Activated CD8-positive, alpha-beta memory T cell treated with anti-CD3 and anti-CD28 coated beads, Interleukin-2, amount 10 ng/mL, durations not matched to agents 7 days and 5 days (primary cell): Measurements from ENCODE around the gene S1PR3. TPM values are rescaled to one million over a fixed set of nuclear protein-coding genes. Genes with fewer than 3 reads are reported as not detected.

Experiments
- ATAC-seq: fragments of 150-1000 bp; cut with Tn5 transposase; one replicate; pipeline ENCODE4 v1.10.0; 2021; ENCODE audit warnings: moderate library complexity
- CTCF ChIA-PET: fragments of 350-600 bp; sonication (Branson Sonifier 250); formaldehyde crosslinking; loops from one replicate; lab custom pipeline; 2021; ENCODE audit warnings: antibody characterized with exemption; lab: Charles Lee
- DNase-seq: peaks from one replicate; pipeline ENCODE4 v3.0.0-alpha.2; 2020
- H3K27ac Mint-ChIP-seq: one replicate; pipeline ENCODE4 v1.8.0; 2021; ENCODE audit warnings: mild to moderate bottlenecking, mixed read lengths
- H3K27me3 Mint-ChIP-seq: one replicate; pipeline ENCODE4 v1.8.0; 2021; ENCODE audit warnings: mixed read lengths
- H3K36me3 Mint-ChIP-seq: one replicate; pipeline ENCODE4 v1.8.0; 2021; ENCODE audit warnings: mild to moderate bottlenecking, mixed read lengths
- H3K4me1 Mint-ChIP-seq: one replicate; pipeline ENCODE4 v1.8.0; 2021; ENCODE audit warnings: mixed read lengths
- H3K4me3 Mint-ChIP-seq: one replicate; pipeline ENCODE4 v1.8.0; 2021; ENCODE audit warnings: mild to moderate bottlenecking, moderate library complexity, mixed read lengths
- H3K9me3 Mint-ChIP-seq: one replicate; pipeline ENCODE4 v1.8.0; 2022; ENCODE audit warnings: low read depth, mixed read lengths
- total RNA-seq, 2 experiments: library from RNA; stranded (reverse); gene quantifications; one replicate each; pipeline ENCODE4 v1.2.3, GENCODE V29; 2021

Gene S1PR3
- total RNA-seq, 2 experiments from 2014 or later: 0.05 to 0.06 TPM

DNA sequence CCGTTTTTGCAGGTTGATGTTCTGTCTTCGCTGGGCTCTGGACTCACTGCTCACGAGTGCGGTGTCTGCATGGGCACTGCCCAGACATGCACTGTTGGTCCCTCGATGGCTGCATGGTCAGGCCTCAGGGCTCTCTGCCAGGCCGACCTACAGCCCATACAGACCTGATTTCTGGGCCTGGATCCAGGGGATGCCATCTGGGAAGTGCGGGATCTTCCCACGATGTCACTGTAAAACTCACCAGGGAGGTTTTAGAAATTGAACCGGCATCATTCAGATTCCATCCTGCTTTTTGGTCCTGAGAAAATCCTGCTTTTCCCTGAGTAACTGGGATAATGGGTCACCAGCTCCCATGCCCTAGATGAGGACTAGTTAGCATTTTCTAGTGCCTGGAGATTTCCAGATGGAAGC is 9.1 kb downstream of the S1PR3 start:
- Mint-ChIP-seq H3K9me3 (no peaks in the 10 kb centered on the region), H3K27ac (no peak overlapping the region), H3K4me1 (peaks cover 2% of the 10 kb centered on the region), H3K4me3 (no peak overlapping the region), H3K36me3 (no peaks in the 10 kb centered on the region), H3K27me3 (peaks cover 19% of the 10 kb centered on the region)
- DNase-seq (no peak), ATAC-seq (no peak)
- CTCF ChIA-PET: interaction anchor here (0.7 to 1.5 kb wide), 9 partner anchors 11 to 894 kb away, joined by 3 to 11 read pairs (median 3); no protein-coding TSS in a partner anchor

DNA sequence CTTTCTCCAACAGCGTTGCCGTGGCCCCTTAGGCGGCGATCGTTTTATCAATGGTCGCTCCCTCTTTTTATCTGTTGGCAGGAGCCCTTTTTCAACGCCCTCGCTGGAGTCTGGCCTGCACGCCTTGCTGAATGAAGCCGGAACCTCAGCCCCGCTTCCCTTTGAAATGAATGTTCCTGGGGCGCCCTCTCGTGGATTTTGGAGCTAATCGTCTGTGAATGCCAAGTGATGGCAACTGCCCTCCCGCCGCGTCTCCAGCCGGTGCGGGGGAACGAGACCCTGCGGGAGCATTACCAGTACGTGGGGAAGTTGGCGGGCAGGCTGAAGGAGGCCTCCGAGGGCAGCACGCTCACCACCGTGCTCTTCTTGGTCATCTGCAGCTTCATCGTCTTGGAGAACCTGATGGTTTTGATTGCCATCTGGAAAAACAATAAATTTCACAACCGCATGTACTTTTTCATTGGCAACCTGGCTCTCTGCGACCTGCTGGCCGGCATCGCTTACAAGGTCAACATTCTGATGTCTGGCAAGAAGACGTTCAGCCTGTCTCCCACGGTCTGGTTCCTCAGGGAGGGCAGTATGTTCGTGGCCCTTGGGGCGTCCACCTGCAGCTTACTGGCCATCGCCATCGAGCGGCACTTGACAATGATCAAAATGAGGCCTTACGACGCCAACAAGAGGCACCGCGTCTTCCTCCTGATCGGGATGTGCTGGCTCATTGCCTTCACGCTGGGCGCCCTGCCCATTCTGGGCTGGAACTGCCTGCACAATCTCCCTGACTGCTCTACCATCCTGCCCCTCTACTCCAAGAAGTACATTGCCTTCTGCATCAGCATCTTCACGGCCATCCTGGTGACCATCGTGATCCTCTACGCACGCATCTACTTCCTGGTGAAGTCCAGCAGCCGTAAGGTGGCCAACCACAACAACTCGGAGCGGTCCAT is 10.0 kb downstream of the S1PR3 start:
- Mint-ChIP-seq H3K4me1 (peaks cover 2% of the 10 kb centered on the region), H3K36me3 (no peaks in the 10 kb centered on the region), H3K27me3 (peaks cover 20% of the 10 kb centered on the region), H3K9me3 (no peaks in the 10 kb centered on the region), H3K27ac (no peak overlapping the region), H3K4me3 (no peak overlapping the region)
- CTCF ChIA-PET: interaction anchor here (0.7 to 1.5 kb wide), 9 partner anchors 10 to 895 kb away, joined by 3 to 11 read pairs (median 3); no protein-coding TSS in a partner anchor
- DNase-seq: peak; percentile 81
- peak; percentile 63 for ATAC-seq

DNA sequence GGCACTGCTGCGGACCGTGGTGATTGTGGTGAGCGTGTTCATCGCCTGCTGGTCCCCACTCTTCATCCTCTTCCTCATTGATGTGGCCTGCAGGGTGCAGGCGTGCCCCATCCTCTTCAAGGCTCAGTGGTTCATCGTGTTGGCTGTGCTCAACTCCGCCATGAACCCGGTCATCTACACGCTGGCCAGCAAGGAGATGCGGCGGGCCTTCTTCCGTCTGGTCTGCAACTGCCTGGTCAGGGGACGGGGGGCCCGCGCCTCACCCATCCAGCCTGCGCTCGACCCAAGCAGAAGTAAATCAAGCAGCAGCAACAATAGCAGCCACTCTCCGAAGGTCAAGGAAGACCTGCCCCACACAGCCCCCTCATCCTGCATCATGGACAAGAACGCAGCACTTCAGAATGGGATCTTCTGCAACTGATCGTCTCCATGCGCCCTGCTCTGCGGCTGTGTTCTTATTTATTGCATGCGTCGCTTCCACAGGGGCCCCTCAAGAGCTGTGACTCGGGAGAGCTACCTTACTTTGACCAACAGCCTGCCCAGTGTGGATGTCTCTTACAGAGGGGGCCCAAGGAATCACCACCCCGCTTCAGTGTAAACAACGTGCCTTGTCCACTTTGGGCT is 10.8 kb downstream of the S1PR3 start:
- DNase-seq (no peak), ATAC-seq (no peak)
- Mint-ChIP-seq H3K36me3 (no peaks in the 10 kb centered on the region), H3K9me3 (no peaks in the 10 kb centered on the region), H3K4me3 (no peak overlapping the region), H3K27ac (no peak overlapping the region), H3K27me3 (peaks cover 20% of the 10 kb centered on the region), H3K4me1 (peaks cover 2% of the 10 kb centered on the region)
- CTCF ChIA-PET: no interaction called here

DNA sequence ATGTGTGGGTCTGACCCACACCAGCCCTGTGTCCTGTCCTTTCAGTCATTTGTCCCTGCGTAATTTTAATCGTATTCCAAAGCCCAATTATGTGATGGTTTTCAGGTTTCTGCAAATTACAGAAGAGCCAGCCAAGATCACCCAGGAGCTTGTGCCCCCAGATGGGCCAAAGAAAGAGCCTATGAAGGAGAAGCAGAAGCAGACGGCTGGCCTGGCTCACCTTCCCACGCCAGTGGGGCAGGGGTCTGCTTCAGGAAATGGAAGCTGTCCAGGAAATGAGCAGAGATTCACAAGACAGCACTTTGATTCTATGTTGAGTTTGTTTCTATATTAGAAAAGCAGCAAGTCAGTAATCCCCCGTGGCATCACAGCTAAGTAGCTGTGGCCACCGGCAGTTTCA is 11.7 kb downstream of the S1PR3 start:
- CTCF ChIA-PET: no interaction called here
- no peaks in the 10 kb centered on the region for H3K9me3 Mint-ChIP-seq
- ATAC-seq: no peak
- H3K36me3 Mint-ChIP-seq: no peaks in the 10 kb centered on the region
- H3K4me3 Mint-ChIP-seq: no peak overlapping the region
- H3K4me1 Mint-ChIP-seq: peaks cover 2% of the 10 kb centered on the region
- peaks cover 20% of the 10 kb centered on the region for H3K27me3 Mint-ChIP-seq
- H3K27ac Mint-ChIP-seq: no peak overlapping the region
- DNase-seq: no peak

DNA sequence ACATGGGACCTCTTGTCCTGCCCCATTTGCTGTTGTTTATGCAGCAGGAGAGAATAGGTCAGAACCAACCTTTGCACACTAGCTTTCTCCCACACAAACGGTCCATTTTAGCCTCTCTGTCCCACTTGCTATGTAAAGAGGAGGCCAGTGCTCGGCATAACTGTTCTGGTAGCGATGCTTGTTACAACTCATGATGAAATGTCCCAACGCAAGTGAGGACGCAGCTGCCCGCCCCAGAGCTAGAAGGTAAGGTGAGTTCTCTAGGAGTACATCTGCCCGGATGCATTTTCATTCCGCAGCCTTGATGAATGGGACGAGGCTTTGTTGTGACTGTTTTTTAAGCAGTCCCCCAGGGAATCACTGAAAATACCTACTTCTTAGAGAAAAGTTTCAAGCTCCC is 14.1 kb downstream of the S1PR3 start:
- ATAC-seq (no peak), DNase-seq (peak; percentile 9)
- H3K36me3 Mint-ChIP-seq: no peaks in the 10 kb centered on the region
- H3K27me3 Mint-ChIP-seq: peaks cover 16% of the 10 kb centered on the region
- no peak overlapping the region for H3K27ac Mint-ChIP-seq
- no peak overlapping the region for H3K4me3 Mint-ChIP-seq
- H3K4me1 Mint-ChIP-seq: peaks cover 2% of the 10 kb centered on the region
- no peaks in the 10 kb centered on the region for H3K9me3 Mint-ChIP-seq
- CTCF ChIA-PET: no interaction called here

DNA sequence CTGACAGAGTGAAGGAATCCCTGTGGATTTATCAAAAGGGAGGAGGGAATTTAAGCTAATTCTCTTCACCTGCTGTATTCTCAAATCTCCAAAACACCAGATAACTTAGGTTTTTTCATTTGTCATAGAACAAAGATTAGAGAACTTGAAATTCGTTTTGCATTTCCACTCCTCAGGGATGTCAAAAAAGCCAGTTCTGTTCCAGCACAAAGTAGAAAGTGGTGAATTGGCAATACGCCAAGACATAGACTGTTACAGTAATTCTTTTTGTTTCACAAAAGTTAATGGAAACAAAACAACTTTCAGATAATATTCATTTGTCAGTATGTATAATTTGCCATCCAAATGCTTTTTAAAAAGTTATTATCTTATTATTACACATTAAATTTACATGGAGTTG is 15.0 kb downstream of the S1PR3 start:
- H3K27ac Mint-ChIP-seq: no peak overlapping the region
- CTCF ChIA-PET: no interaction called here

DNA sequence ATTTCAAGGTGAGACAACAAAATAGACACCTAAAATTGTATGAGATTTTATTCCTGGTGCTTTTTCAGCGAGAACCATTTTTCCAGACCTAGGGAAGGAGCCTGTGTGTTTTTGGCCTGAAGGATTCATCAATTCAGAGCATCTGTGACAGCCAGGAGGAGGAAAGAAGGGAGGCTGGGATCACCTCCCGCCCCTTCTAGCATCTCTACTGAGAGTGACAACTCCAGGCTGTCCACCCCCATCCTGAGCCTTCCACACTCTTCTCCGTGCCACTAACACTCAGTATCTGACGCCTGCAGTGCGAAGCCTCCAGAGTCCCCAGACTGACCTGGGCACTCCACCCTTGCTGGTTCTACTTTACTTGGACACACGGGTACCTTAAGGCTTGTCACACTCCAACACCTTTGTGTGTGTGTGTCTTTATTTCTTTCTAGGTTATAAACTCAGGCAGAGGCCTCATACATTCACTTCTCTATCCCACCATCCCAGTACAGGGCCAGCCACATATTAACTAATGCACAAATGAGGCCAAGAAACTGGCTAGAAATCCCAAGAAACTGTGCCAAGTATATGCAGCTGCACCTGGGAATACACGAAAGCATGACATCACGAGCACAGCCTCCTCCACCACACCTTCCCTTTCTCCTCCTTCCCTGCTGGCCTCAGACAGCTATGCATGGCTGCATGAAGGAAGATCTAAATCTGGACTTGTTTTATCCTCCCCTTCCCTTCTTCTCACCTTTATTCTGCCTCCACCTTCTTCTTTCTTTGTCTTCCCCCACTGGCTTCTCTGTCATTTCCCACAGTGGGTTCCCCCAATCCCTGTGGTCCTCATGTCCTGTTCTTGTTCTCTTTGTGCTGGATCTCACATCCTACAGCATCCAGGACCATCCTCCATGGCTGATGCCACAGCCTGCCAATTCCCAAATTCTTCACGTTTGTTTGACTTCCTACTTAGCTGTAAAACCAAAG is 16.0 kb downstream of the S1PR3 start:
- H3K27me3 Mint-ChIP-seq: peaks cover 13% of the 10 kb centered on the region
- ATAC-seq (no peak), DNase-seq (no peak)
- CTCF ChIA-PET: no interaction called here
- no peaks in the 10 kb centered on the region for H3K36me3 Mint-ChIP-seq
- no peaks in the 10 kb centered on the region for H3K4me1 Mint-ChIP-seq
- no peak overlapping the region for H3K27ac Mint-ChIP-seq
- H3K4me3 Mint-ChIP-seq: no peak overlapping the region
- H3K9me3 Mint-ChIP-seq: no peaks in the 10 kb centered on the region

More for the DNA sequence above, 15.0 kb downstream of the S1PR3 start:
- Mint-ChIP-seq H3K27me3 (peaks cover 16% of the 10 kb centered on the region), H3K9me3 (no peaks in the 10 kb centered on the region), H3K4me3 (no peak overlapping the region), H3K4me1 (no peaks in the 10 kb centered on the region), H3K36me3 (no peaks in the 10 kb centered on the region)
- no peak for DNase-seq
- ATAC-seq: no peak

DNA sequence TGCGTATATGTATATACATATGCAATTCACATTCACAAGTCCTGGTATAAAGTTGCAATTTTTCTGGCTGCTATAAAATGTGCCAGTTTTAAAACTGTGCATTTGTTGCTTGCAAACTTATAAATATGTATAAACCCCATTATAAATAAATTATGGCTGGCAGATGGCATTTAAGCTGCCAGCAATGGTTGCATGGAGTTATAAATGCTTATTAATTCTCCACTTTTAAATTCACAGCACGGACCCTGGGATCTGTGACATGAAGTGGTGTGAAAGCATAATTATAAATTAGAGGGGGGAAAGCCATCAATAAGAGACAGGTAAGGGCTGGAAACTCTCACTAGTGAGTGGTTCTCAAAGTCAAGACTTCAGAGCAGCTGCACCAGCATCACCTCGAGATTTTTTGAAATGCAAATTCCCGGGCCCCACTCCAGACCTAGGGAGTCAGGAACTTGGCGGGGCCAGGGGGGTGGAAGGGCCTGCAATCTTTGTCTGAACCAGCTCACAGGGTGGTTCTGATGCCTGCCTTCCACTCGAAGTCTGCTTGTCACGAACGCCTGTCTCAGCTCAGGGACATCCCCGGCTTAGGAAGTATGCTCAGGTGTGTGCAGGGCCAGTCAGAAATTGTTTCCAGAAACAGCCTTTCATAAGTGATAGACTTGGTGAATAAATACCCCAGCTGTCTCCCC is 16.9 kb downstream of the S1PR3 start:
- peaks cover 10% of the 10 kb centered on the region for H3K27me3 Mint-ChIP-seq
- H3K4me1 Mint-ChIP-seq: no peaks in the 10 kb centered on the region
- no peaks in the 10 kb centered on the region for H3K36me3 Mint-ChIP-seq
- H3K9me3 Mint-ChIP-seq: no peaks in the 10 kb centered on the region
- DNase-seq (no peak), ATAC-seq (no peak)
- H3K27ac Mint-ChIP-seq: no peak overlapping the region
- CTCF ChIA-PET: no interaction called here
- no peak overlapping the region for H3K4me3 Mint-ChIP-seq

DNA sequence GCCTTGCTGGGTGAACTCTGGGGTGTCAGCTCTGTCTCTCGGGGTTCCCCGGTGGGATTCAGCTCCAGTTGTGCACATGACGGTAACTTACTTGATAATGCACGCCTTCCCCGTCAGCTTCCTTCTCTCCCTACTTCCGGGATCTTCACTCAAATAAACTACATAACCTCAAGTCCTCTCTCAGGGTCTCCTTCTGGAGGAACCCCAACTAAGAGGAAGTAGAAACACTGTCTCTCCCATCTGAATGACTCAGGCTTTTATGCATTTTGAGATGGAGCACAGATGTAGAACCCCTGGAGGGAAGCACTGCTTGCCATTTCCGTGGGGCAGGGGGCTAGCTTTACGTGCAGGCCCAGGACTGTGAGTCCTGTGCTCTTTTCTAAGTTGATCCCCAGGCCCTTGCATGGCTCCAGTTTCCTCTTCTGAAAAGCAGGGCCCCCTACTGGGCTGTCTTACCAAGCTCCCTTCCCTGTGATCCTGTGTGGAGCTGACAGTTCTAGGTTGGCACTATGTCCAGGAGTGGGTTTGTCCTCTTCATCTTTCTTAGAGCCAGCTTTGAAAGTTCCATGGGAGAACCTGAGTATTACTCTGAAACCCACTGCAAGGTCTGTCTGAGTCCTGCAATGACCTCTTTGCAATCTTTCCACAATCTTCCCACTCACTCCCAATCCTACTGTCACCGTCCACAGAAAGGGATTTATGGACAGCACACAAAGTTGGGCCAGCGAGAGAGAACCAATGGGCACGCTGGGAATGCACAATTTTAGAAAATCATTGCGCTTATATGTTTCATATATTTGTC is 17.7 kb downstream of the S1PR3 start:
- Mint-ChIP-seq H3K36me3 (no peaks in the 10 kb centered on the region), H3K27me3 (peaks cover 9% of the 10 kb centered on the region), H3K4me3 (no peak overlapping the region), H3K27ac (no peak overlapping the region), H3K9me3 (no peaks in the 10 kb centered on the region), H3K4me1 (no peaks in the 10 kb centered on the region)
- no peak for DNase-seq
- ATAC-seq: no peak
- CTCF ChIA-PET: no interaction called here

DNA sequence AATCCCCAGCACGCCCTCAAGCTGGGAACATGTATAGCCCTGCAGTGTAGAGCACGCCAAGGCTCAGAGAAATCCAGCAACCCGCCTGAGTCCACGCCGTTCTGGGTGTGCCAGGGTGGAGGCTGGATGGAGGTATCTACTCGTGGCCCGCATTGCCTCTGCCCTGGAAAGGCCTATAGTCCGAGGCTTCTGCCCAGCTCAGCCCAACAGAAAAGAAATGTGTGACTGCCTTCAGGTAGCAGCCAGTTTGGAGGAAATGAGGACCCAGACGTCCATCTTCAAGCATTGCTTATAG is 18.2 kb downstream of the S1PR3 start:
- Mint-ChIP-seq H3K36me3 (no peaks in the 10 kb centered on the region), H3K27me3 (peaks cover 9% of the 10 kb centered on the region), H3K4me1 (no peaks in the 10 kb centered on the region), H3K27ac (no peak overlapping the region), H3K9me3 (no peaks in the 10 kb centered on the region), H3K4me3 (no peak overlapping the region)
- CTCF ChIA-PET: no interaction called here
- no peak for DNase-seq
- ATAC-seq: no peak

DNA sequence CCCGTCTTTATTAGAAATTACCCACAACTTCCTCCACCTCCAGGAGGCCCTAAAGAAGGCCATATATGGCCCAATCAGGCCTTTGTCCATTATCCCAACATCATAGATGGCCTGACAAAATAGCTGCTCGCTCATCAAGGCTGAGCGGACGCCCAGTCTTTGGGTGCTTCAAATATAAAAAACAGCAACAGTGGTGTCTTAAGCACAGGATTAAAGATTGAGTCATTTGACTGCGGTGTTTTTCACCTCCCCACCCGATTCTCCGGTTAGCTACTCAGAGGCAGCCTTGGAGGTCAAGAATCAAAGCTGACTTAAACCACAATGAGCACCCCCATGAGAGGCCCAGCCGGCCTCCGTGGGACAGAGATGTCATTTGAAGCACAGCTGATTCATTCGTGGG is 18.8 kb downstream of the S1PR3 start:
- Mint-ChIP-seq H3K27me3 (peaks cover 7% of the 10 kb centered on the region), H3K4me3 (no peak overlapping the region), H3K27ac (no peak overlapping the region), H3K36me3 (no peaks in the 10 kb centered on the region), H3K9me3 (no peaks in the 10 kb centered on the region), H3K4me1 (no peaks in the 10 kb centered on the region)
- CTCF ChIA-PET: no interaction called here
- DNase-seq (no peak), ATAC-seq (no peak)

DNA sequence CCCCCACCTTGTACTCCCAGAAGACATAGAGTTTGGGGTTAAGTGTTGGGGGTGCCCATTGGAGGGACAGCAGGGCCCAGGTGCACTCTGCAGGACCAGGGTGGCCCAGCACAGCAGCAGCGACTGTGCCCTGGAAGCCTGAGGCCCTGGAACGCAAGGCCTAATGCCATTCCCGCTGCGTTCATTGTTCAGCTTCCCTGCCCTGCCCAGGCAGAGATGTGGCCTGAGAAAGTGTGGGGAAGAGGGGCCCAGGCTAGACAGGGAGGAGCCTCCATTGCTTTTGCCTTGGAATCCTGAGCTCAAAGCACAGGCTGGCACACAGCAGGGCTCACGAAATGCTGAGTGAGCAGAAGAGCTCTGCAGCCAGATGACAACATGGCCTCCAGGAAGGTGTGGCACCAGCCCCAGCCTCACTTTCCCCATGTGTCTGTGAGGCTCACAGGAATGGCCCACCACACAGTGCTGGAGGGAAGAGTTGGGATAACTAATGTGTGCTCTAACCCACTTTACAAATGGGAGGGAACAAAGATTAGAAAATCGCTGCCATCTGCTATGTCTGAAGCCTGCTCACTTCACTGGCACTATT is 19.4 kb downstream of the S1PR3 start:
- no peaks in the 10 kb centered on the region for H3K4me1 Mint-ChIP-seq
- no peaks in the 10 kb centered on the region for H3K9me3 Mint-ChIP-seq
- no peak for ATAC-seq
- H3K36me3 Mint-ChIP-seq: no peaks in the 10 kb centered on the region
- H3K27me3 Mint-ChIP-seq: peaks cover 7% of the 10 kb centered on the region
- CTCF ChIA-PET: interaction anchor here (1.3 kb wide), 1 partner anchor 10 kb away, joined by 4 read pairs; no protein-coding TSS in a partner anchor
- DNase-seq: no peak
- no peak overlapping the region for H3K4me3 Mint-ChIP-seq
- no peak overlapping the region for H3K27ac Mint-ChIP-seq
